ENCODE measurements around the gene KIF26A. TPM values are rescaled to one million over a fixed set of nuclear protein-coding genes. Genes with fewer than 3 reads are reported as not detected.

Gene KIF26A
- polyA plus RNA-seq, 4 donors: 10.6 to 21.4 (median 12.5) TPM

DNA sequence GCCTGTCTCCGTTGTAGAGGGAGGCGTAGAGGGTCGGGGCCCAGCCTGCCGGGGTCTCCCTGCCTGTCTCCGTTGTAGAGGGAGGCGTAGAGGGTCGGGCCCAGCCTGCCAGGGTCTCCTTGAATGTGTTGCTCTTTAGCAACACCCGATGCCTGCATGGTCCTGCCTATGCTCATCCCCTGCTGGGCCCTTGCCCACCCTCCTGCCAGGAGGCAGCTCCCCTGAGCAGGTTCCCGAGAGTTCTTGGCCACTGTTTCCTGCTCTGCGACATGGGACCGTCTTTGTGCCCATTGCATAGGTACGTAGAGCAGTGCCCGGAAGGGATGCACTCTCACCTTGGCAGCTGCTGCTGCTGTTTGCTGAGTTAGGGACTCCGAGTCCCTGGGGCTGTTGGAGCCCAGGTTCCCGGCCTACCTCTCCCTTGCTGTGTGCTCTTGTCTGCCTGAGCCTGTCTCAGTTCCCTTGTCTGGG is 3.3 kb downstream of the KIF26A start:
- no peak for DNase-seq (ENCODE audit: low read depth in 4 of 4, low spot score in 2 of 4)

- no peak for DNase-seq (ENCODE audit: low read depth in 4 of 4, low spot score in 2 of 4)
Observed at GRCh38 chr14:104142136-104142945, 4.0 kb downstream of the KIF26A start.

DNA sequence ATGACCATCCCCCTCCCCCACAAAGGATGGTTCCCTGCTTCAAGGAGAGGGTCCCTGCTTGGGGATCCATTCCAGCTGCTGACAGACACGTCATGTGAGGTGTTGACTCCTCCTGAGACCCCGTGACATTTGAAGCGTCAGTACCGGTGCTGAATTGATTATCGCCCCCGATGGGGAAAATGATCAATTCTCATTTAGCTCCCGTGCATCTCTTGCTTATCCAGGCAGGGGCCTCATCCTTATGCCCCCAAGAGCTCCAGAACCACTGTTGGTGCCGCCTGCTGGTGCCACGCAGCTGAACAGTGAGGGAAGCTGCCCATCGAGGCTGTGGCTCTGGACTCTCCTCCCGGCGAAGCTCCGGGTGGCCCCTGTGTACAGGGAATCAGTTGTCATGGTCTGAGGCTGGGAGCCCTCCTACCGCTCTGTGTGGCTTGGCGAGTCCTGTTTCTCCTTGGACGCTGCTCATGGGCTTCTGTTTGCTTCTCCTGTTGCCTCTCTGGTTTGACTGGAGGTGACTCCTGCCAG is 4.6 kb downstream of the KIF26A start:
- DNase-seq (ENCODE audit: low read depth in 4 of 4, low spot score in 2 of 4): no peak

DNA sequence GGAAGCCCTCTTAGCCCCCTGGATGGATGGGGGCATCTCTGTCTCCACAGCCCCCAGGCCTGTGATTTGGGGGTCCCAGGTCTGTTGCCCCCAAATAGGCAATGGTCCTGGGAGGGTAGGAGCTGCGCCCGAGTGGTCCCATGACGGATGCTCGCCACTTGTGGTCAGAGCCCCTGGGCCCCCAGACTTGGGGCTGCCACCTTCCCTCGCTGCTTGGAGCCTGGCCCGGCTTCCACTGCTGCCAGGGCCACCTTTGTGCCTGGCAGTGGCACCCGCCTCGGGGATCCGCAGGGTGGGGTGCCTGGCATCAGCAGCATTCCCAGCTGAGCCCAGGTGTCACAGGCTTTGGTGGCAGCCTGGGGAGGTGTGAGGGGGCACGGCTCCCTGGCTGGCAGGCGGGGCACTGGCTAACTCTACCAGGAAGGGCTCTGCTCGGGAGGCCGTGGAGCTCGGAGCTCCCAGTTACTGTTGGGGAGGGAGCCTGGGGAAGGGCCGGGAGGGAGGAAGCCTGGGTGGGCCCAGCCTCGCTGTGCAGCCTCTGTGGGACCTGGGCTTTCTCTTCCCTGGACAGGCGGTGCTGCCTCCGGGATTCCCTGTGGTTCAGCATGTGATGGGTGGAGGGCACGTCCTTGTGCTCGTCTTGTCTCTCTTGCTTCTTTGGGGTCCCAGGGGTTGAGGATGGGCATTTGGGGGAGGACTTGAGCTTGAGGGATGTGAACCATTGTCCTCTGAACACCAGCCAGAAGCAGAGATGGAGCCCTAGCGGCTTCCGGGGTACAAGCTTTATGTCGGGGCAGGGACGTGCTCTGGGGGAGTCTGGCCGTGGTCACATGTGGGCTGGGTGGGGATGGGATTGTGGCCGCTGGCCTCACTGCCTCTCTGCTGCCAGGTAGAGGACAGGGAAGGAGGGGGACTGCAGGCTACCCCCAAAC is 5.4 kb downstream of the KIF26A start:
- DNase-seq (ENCODE audit: low read depth in 4 of 4, low spot score in 2 of 4): no peak

GRCh38 chr14:104144453-104144790 is 6.0 kb downstream of the KIF26A start:
- no peak for DNase-seq (ENCODE audit: low read depth in 4 of 4, low spot score in 2 of 4)

DNA sequence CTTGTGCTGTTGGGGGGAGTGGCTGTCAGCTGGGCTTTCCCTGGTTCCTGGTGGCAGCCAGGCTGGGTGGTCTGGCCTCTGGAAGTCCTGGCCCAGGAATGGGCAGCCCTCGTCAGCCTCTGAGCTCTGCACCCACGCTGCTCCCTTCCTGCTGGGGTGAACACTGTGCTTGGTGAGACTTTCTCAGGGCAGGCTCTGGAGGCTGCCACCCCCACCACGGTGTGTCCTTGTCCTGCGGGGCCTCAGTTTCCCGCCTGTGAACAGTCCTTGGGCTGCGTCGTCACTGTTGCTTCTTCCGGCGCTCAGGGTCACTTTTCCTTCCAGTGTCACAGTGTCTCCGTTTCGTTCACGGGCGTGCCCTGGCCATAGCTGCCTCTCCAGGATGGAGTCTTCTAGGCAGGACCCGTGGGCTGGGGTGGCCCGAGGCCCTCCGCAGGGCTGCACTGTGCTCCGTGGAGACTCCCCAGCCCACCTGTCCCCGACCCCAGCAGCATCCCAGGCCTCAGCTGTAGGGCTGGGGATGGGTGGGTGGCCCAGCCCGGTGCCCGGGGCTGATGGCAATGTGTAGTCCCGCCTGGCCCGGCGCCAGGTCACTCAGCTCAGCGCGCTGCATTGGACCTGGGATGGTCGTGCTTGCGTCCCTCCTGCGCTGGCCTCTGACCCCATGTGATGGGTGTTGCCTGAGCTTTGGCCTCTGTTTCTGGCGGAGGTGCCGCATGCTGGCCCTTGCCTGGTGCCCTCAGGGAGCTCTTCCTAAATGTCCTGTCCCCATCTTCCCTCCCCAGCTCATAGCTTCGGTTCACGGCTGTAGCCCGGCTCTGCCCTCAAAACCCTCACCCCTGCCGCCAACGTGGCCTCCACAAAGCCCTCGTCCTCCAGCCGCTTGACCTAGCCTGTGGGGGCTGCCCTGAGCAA is 6.8 kb downstream of the KIF26A start:
- no peak for DNase-seq (ENCODE audit: low read depth in 4 of 4, low spot score in 2 of 4)

DNA sequence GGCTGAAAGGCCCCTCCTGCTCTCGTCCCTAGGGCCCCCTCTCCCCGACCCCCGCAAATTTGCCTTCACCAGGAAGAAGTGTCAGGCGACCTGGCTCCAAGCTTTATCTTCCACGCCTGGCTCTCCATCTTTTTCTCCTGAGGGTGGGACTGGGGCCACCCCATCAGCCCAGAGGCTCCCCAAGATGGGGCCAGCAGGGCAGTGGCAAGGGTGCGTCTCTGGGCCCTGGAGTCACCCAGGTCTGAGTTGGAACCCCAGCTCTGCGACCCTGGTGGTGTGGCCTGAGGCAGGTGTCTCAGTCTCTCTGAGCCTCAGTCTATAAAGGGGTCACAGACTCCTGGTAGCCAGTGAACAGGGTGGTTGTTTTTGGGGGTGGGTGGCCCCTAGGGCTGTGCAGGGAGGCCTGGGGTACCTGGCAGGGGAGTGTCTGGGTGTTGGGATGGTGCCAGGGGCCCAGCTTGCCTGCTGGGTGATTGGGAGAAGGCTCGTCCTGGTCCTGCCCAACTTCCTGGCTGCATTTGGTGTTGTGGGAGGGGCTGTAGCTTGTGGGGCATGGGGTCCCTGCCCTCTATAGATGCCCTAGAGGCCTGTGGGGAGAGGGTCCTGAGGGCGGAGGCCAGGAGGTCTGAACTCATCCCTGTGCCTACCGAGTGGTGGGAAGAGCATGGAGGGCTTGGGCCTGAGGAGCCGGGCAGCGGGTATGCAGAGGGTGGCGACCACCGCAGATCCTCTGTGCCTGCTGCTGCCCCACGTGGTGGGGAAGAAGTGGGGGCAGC is 7.6 kb downstream of the KIF26A start:
- DNase-seq (ENCODE audit: low read depth in 4 of 4, low spot score in 2 of 4): no peak

DNA sequence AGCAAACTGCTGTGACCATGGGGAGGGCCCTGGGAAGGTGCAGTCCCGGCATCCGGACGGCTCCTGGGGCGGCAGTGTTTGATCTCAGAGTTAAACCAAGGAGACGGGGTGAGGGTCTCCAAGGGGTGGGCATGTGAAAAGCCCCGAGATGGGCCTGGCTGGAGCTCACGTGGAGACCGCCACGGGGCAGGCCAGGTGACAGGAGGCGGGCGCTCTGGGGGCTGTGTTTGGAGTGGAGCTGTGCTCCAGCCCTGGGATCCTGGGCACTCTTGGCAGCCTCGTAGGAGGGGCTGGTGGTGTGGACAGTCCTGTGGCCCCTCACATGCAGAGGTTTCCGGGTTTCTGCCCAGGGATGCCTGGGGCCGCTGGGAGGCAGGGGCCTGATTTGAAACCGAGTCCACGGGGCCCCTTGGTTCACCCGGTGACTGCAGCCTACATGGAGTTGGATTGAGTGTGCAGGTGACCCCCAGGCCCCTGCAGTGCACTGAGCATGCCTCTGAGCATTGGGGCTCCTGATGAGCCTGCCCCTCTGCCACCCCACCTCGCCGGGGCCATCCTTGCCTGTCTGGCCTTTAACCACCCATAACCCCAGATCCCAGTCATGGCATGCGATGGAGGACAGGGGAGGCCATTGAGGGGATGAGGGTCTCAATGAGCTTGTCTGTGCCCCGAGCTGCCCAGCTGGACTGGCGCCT is 8.4 kb downstream of the KIF26A start:
- no peak for DNase-seq (ENCODE audit: low read depth in 4 of 4, low spot score in 2 of 4)

DNA sequence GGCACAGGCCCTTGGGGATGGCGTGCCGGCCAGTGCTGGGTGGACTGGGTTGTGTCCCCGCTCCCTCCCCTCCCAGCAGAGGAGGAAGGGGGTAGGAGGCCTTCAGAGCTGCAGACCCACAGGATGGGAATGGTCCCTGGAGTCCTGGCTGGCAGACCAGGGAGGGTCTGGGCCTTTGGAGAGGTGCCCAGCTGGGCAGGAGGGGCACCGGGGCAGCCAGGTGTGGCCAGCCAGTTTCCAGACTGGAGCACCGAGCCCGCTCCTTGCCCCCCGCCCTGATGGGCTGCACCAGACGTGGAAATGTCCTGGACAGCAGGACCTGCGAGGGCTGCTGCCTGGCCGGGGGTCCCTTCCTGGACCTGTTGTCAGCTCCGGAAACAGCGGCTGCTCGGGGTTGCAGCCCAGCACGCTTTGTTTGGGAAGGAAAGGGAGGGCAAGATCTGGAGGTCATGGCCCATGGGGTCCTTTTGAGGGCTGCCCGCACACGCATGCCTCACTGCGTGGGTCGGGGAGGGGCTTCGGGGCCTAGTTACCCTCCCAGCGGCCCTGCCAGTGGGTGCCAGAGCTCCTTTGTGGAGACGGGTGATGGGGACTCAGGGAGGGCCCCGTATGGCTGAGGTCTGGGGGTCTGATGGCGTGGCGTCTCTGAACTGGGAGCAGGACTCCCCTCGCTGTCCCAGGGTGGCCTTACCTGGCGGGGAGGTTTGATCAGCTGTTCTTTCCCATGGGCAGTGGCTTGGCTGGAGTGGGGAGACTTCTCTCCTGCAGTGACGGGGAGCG is 9.1 kb downstream of the KIF26A start:
- no peak for DNase-seq (ENCODE audit: low read depth in 4 of 4, low spot score in 2 of 4)

- DNase-seq (ENCODE audit: low read depth in 4 of 4, low spot score in 2 of 4): no peak
Observed at GRCh38 chr14:104148433-104149277, 10.3 kb downstream of the KIF26A start.

DNA sequence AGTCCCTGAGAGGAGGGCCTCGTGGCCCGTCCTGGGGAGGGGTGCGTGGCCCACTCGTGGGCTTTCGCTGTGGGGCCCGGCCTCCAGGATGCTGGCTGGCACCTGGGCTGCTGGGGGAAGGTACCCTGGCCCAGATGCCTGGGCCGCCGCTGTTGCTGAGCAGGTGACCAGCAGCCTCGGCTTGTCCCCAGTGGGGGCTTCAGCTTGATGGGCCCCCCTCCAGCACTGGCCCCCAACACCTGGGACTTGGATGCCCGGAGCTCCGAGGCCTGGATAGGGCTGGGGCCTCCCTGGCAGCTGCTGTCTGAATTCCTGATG is 10.8 kb downstream of the KIF26A start:
- no peak for DNase-seq (ENCODE audit: low read depth in 4 of 4, low spot score in 2 of 4)

DNA sequence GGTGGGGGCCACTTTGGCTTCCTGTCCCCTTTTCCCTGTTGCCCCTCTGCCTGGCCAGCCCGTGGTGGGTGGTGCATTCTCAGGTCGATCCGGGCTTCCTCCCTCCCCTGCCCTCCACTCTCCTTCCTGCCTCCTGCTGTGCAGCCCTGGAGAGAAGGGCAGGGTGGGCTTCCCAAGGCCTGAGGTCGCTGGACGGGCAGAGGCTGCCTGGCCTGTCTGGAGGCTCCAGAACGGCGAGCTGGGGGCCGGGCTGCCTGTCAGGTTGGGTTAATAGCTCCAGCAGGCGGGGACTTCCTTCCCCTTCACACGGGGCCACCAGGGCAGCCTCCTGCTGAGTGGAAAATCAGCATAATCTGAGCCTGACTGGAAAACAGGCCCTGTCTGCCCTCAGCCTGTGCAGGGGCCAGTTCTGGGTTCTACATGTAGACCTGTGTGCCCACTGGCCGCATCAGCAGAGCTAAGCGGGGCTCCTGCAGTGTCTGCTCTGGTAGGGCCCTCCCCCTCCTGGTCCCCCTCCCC is 11.3 kb downstream of the KIF26A start:
- DNase-seq (ENCODE audit: low read depth in 4 of 4, low spot score in 2 of 4): no peak

GRCh38 chr14:104150136-104151025 is 12.0 kb downstream of the KIF26A start:
- DNase-seq (ENCODE audit: low read depth in 4 of 4, low spot score in 2 of 4): peak in 1 of 4 donors; percentile 59

GRCh38 chr14:104151026-104151381 is 12.6 kb downstream of the KIF26A start:
- DNase-seq (ENCODE audit: low read depth in 4 of 4, low spot score in 2 of 4): no peak

GRCh38 chr14:104151566-104152245 is 13.3 kb downstream of the KIF26A start:
- no peak for DNase-seq (ENCODE audit: low read depth in 4 of 4, low spot score in 2 of 4)

DNA sequence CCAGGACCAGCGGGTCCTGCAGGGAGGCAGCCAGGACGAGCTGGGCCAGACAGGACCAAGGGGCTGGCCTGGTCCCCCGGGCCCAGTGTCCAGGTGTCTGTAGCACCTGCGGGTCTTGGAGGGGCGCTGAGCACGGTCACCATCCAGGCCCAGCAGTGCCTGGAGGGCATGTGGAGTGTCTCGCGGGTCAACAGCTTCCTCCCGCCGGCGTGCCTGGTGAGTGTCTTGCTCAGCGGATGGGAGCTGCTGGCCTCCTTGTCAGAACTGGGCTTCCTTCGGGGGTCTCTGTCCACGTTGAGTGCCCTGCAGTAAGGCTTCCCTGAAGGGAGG is 13.8 kb downstream of the KIF26A start:
- DNase-seq (ENCODE audit: low read depth in 4 of 4, low spot score in 2 of 4): no peak

All from left renal cortex interstitium (tissue), 4 donors.